PFSK-1 (cell line): ENCODE data around the gene HIPK2.

Experiments used
- POLR2AphosphoS5 ChIP-seq: IDR thresholded peaks from 2 replicates; pipeline ENCODE4 v1.6.1; 2012; ENCODE audit warnings: low read depth, mild to moderate bottlenecking, control low read depth, low read length, moderate library complexity
- REST ChIP-seq, 2 experiments: IDR thresholded peaks; 2 replicates each; pipeline versions ENCODE4 v1.6.1 to v1.8.0; 2011 to 2012; ENCODE audit warnings: low read depth in 2 of 2, low read length in 2 of 2, control low read depth in 1 of 2, inconsistent platforms in 1 of 2, mild to moderate bottlenecking in 1 of 2, moderate library complexity in 1 of 2; ENCODE audit not compliant: insufficient read depth in 1 of 2

- no peak for TF ChIP-seq REST (IDR thresholded peaks at IDR 0.05; ENCODE audit: insufficient read depth in 1 of 2, low read depth in 2 of 2, low read length in 2 of 2)
- no peak for TF ChIP-seq POLR2AphosphoS5
These were observed 31.1 kb upstream of the HIPK2 start for GRCh38 chr7:139808846-139809442.
